ENCODE data around the gene LRBA. TPM values are rescaled to one million over a fixed set of nuclear protein-coding genes. Genes with fewer than 3 reads are reported as not detected.

LRBA gene
- total RNA-seq, 1 donor from 2014 or later, result 31.0 TPM

- no peak for DNase-seq (ENCODE audit: low read depth in 2 of 2)
Observed at GRCh38 chr4:150252741-150253140, 762.3 kb downstream of the LRBA start.

GRCh38 chr4:150252306-150252705 lies 762.8 kb downstream of the LRBA start:
- DNase-seq (ENCODE audit: low read depth in 2 of 2), result no peak

GRCh38 chr4:150251752-150252190 lies 763.3 kb downstream of the LRBA start:
- no peak for DNase-seq (ENCODE audit: low read depth in 2 of 2)

GRCh38 chr4:150250998-150251651 lies 764.0 kb downstream of the LRBA start:
- DNase-seq (ENCODE audit: low read depth in 2 of 2), result no peak

- no peak for DNase-seq (ENCODE audit: low read depth in 2 of 2)
Observed at GRCh38 chr4:150250293-150250997, 764.6 kb downstream of the LRBA start.

GRCh38 chr4:150248181-150248580 lies 766.9 kb downstream of the LRBA start:
- DNase-seq (ENCODE audit: low read depth in 2 of 2), result no peak

GRCh38 chr4:150247184-150247583 lies 767.9 kb downstream of the LRBA start:
- DNase-seq (ENCODE audit: low read depth in 2 of 2), result no peak

GRCh38 chr4:150244600-150244999 lies 770.5 kb downstream of the LRBA start:
- peak in 1 of 2 donors; percentile 17 for DNase-seq (ENCODE audit: low read depth in 2 of 2)

- no peak for DNase-seq (ENCODE audit: low read depth in 2 of 2)
Observed at GRCh38 chr4:150243932-150244331, 771.2 kb downstream of the LRBA start.

GRCh38 chr4:150242820-150243458 lies 772.1 kb downstream of the LRBA start:
- peak; percentile 53 to 67 for DNase-seq (ENCODE audit: low read depth in 2 of 2)

GRCh38 chr4:150240011-150240410 lies 775.1 kb downstream of the LRBA start:
- no peak for DNase-seq (ENCODE audit: low read depth in 2 of 2)

- DNase-seq (ENCODE audit: low read depth in 2 of 2), result no peak
Observed at GRCh38 chr4:150238591-150238990, 776.5 kb downstream of the LRBA start.

GRCh38 chr4:150237110-150237872 lies 777.8 kb downstream of the LRBA start:
- peak in 1 of 2 donors; percentile 89 for DNase-seq (ENCODE audit: low read depth in 2 of 2)

GRCh38 chr4:150236626-150237025 lies 778.5 kb downstream of the LRBA start:
- DNase-seq (ENCODE audit: low read depth in 2 of 2), result peak in 1 of 2 donors; percentile 68

GRCh38 chr4:150235808-150236271 lies 779.2 kb downstream of the LRBA start:
- no peak for DNase-seq (ENCODE audit: low read depth in 2 of 2)

- DNase-seq (ENCODE audit: low read depth in 2 of 2), result no peak
Observed at GRCh38 chr4:150235317-150235716, 779.8 kb downstream of the LRBA start.

- no peak for DNase-seq (ENCODE audit: low read depth in 2 of 2)
Observed at GRCh38 chr4:150234246-150234645, 780.8 kb downstream of the LRBA start.

- DNase-seq (ENCODE audit: low read depth in 2 of 2), result peak; percentile 59 to 89
Observed at GRCh38 chr4:150232029-150232428, 783.1 kb downstream of the LRBA start.

GRCh38 chr4:150231107-150231770 lies 783.8 kb downstream of the LRBA start:
- peak in 1 of 2 donors; percentile 55 for DNase-seq (ENCODE audit: low read depth in 2 of 2)

GRCh38 chr4:150230561-150230960 lies 784.5 kb downstream of the LRBA start:
- DNase-seq (ENCODE audit: low read depth in 2 of 2), result no peak

- DNase-seq (ENCODE audit: low read depth in 2 of 2), result peak; percentile 60 to 67
Observed at GRCh38 chr4:150229520-150229919, 785.6 kb downstream of the LRBA start.

All from lung microvascular endothelial cell (primary cell).